KOPT-K1 (cell line): ENCODE results near the gene YTHDF1.

Experiments used
- H3K27ac ChIP-seq: fragments of 200-600 bp; sonication (generic); 2 replicates; pipeline ENCODE4 v1.5.1; 2016; ENCODE audit warnings: antibody characterized with exemption, mild to moderate bottlenecking, low read depth, low read length; ENCODE audit not compliant: poor library complexity, severe bottlenecking
- H3K36me3 ChIP-seq: fragments of 200-600 bp; sonication (generic); 2 replicates; pipeline ENCODE4 v1.5.1; 2017; ENCODE audit warnings: antibody characterized with exemption, mild to moderate bottlenecking, low read length, moderate library complexity; ENCODE audit not compliant: insufficient read depth
- H3K9me3 ChIP-seq: fragments of 200-600 bp; sonication (generic); 2 replicates; pipeline ENCODE4 v1.5.1; 2017; ENCODE audit warnings: antibody characterized with exemption, low read length, mild to moderate bottlenecking; ENCODE audit not compliant: insufficient read depth, poor library complexity, severe bottlenecking

The YTHDF1 gene

DNA sequence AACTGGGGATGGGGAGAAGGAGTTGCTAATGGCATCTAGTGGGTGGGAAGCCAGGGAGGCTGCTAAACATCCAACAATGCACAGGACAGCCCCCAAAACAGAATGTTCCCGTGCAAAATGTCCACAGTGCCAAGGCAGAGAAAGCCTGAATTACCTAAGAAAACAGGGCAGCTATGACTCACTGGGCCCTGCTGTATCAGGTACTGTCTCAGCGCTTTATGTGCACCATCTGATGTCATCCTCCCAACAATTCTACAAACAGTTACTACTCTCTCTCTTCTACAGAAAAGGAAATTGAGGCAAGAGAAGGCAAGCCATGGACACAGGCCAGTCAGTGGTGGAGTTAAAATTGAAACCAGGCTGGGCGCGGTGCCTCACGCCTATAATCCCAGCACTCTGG, 3.1 kb downstream of the YTHDF1 start:
- no peak overlapping the region for H3K27ac ChIP-seq
- no peaks in the 10 kb centered on the region for H3K9me3 ChIP-seq
- peaks cover 71% of the 10 kb centered on the region for H3K36me3 ChIP-seq

DNA sequence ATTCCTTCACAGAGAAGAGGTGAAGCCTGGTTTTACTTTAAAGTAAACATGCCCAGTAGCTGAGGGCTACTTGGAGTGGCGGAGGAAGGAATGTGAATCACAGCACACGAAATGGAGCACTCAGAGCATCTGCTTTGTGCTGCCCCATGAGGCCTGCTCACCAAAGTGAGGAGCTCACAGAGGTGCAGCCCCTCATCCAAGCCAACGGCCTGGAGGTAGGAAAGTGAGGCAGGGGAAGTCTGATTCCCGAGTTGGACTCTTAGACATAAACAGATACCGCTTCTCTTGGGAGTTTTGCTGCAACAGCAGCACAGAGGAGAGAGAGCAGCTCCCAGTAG, 3.6 kb downstream of the YTHDF1 start:
- no peak overlapping the region for H3K27ac ChIP-seq
- peaks cover 76% of the 10 kb centered on the region for H3K36me3 ChIP-seq

DNA sequence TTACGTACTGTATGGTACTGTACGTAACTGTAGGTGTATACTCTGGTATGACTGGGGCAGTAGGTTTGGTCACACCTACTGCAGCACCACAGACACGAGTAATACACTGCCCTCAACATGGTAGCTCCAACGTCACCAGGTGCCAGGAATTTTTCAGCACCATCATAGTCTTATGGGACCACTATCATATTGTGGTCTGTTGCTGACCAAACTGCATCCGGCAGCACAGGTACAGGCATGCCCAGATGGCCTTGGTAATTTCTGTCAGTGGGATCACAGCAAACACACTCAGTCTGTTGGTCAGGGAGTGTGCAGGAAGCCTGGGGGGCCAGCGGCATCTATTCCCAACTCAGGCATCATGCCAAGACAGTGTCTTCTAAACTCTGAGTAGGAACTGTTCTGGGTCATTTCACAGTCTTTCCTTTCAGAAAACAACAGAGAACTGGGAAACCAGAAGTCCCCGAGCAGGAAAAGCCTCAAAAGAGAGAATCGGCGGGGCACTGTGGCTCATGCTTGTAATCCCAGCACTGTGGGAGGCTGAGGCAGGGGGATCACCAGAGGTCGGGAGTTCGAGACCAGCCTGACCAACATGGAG, 5.8 kb downstream of the YTHDF1 start:
- Histone ChIP-seq H3K27ac (no peak overlapping the region), H3K36me3 (peaks cover 98% of the 10 kb centered on the region), H3K9me3 (no peaks in the 10 kb centered on the region)

More for the DNA sequence above, 3.6 kb downstream of the YTHDF1 start:
- no peaks in the 10 kb centered on the region for H3K9me3 ChIP-seq

DNA sequence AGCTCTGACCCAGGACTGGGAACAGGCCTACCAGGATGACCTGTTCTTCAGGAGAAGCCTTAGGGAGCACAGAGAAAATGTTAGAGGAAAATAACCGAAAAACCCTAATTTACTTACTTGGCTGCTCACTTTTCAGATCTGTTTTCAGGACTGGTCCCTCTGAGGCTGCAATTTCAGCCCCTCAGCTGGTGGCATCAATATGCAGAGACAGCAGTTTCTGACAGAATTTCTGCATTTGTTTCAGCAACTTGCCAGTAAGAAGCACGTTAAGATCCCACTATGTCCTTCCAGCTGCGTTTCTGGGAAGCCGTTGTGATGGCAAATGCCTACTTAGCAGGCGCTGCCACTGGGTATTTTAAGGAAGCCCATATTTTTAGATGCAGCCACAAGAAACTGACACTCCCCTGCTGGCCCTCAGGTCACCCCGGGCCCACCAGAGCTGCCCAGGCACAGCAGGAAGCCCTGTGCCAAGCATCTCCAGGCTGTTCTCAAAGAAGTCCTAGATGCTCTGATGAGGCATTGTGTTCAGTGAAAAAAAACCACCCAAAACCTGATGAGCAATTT, 7.5 kb downstream of the YTHDF1 start:
- Histone ChIP-seq H3K27ac (no peak overlapping the region), H3K36me3 (peaks cover 100% of the 10 kb centered on the region)

DNA sequence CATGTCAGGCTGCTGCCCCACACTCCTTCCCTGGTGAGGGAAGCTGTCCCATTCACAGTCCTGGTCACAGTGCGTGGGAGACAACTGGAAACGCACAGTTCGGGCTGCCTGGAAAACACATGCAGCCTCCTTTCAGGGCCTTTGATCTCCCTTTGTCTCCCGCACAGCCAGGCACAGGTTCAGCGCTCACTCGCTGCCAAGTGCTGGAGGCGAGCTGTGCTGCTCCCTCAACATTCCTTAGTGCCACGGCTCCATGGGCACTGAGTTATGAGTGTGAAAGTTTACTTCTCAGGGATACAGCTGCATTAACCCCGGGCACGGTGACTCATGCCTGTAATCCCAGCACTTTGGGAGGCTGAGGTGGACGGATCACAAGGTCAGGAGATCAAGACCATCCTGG, 9.1 kb downstream of the YTHDF1 start:
- Histone ChIP-seq H3K36me3 (peaks cover 100% of the 10 kb centered on the region), H3K9me3 (no peaks in the 10 kb centered on the region), H3K27ac (no peak overlapping the region)

More for the DNA sequence above, 7.5 kb downstream of the YTHDF1 start:
- H3K9me3 ChIP-seq: no peaks in the 10 kb centered on the region

DNA sequence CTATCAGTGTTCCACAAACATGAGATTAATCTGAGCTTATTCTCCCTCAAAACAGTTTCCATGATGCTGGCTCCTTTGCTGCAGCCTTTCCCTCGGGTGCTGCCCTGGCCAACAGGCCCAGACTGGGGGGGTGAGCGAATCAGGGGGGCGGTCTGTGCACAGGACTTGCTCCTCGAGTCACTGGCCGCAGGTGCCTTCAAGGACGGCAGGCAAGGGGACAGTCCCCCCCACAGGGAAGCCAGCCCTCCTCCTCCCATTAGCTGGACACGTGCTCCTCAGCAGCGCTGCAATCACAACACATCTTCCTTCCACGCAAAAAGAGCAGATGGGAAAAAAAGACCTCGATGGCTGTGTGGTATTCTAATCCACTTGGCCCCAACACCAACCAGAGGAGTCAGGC, 10.0 kb downstream of the YTHDF1 start:
- peaks cover 100% of the 10 kb centered on the region for H3K36me3 ChIP-seq
- no peaks in the 10 kb centered on the region for H3K9me3 ChIP-seq
- no peak overlapping the region for H3K27ac ChIP-seq

DNA sequence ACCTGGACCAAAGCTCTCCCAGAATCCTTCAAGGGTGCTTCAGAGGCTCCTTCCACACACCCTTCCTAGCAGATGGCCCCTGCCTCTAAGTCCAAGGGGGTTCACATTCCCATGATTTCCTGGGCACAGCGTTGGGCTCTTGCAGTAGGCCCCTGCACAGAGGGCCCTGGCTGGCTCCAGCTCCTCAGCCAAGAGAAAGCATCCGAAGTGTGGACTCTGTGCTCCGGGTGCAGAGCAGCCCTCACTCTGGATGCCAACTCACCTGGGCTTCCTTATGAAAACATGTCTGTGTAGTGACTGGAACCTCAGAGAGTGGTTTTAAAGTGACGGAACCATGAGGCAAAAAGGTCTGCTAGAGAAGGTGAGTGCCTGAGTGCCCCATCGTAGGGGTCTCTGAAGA, 11.6 kb downstream of the YTHDF1 start:
- Histone ChIP-seq H3K27ac (no peak overlapping the region), H3K9me3 (no peaks in the 10 kb centered on the region), H3K36me3 (peaks cover 100% of the 10 kb centered on the region)

DNA sequence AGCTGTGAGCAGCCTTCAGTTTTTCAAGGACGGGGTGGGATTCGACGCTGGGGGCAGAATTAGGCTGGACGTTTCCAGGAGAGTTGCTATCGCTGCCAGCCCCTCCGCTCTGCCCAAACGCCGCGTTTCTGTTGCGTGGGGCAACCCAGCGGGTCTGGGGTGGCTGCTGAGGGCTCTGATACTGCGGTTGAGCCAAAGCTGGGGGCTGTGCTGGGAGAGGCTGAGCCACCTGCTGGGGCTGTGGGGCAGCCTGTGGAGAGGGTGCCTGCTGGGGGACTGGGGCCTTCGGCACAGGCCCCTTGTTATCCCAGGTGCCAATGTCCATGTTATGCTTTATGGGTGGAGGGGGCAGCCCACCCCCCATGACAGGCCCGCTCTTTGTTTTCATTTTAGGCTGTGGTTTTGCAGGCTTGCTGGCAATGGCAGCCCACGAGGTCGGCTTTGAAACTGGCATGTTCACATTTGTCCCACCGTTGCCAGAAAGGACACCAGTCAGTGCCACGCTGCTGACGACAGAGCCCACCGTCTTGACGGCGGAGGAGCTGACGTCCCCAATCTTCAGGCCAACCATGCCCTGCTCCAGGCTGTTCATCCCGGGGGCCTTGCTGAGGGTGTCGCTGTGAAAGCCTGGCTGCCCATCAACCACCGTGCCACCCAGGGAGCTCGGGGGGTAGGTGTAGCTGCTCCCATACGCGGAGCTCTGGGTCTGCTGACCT, 13.0 kb downstream of the YTHDF1 start:
- Histone ChIP-seq H3K27ac (no peak overlapping the region), H3K9me3 (no peaks in the 10 kb centered on the region), H3K36me3 (peaks cover 100% of the 10 kb centered on the region)

DNA sequence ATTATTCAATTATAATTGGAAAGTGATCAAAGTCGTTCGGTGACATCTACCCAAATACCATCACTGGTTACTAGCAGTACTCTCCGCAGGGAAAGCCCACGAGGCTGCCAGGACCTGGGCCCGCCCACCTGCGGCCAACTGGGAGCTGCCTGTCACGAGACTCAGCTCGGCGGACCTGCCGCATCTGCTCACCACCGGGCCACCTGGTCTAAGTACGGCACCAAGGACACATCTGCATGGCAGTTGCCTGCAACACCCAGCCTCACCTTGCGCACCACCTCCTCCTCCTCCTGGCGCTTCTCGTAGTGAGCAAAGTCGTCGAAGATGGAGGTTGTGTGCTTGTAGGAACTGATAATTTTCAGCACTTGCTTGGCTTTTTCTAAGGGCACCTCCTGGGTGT, 13.9 kb downstream of the YTHDF1 start:
- Histone ChIP-seq H3K9me3 (no peaks in the 10 kb centered on the region), H3K36me3 (peaks cover 100% of the 10 kb centered on the region), H3K27ac (no peak overlapping the region)

DNA sequence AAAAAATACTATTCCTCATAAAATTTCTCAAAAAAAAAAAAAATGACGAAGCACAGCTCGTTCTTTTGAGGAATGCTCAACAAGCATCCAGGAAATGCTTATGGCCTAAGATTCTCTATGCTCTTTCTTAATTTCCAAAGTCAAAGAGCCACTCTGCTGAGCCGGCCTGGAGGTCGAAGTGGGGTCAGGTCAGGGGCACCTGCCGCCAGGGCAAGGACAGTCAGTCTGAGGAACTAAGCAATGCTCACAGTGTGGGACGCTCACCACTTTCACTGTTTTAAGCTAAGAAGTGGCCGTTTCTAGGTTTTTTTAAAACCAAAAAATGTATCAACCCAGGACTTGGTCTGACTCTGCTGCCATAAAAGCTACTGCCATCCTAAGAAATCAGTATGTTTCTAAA, 17.3 kb downstream of the YTHDF1 start:
- Histone ChIP-seq H3K27ac (no peak overlapping the region), H3K9me3 (no peaks in the 10 kb centered on the region), H3K36me3 (peaks cover 99% of the 10 kb centered on the region)

DNA sequence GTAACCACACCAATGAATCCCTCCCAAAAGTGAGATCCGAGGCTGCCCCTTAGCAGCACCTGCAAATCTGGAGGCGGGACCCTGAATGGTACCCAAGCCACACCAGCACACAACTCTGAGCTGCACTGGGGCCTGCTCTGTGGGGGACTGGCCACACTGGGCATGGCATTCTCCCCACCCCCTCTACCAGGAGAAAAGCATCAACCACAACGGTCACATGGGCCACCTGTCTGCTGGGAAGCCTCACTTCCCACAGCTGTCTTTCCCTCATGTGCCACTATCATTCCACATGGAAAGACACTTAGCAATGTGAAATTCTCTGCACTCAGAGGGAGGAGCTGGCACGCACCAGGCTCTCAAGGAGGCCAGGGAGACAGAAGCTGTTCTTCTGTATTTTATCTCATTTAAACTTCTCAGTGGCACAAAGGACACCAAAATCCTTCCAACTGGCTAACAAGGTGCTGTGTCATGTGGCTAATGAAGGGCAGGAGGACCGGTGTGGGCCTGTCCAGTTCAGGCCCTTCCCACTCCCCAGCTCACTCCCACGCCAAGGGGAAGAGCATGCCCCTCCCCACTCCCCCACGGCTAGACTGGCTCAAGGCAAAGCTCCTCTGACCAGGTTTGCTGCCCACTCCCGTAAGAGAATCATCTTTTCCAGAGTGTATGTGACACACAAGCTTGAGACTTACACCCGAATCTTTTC, 19.0 kb downstream of the YTHDF1 start:
- peaks cover 82% of the 10 kb centered on the region for H3K36me3 ChIP-seq
- H3K27ac ChIP-seq: no peak overlapping the region
- H3K9me3 ChIP-seq: no peaks in the 10 kb centered on the region

DNA sequence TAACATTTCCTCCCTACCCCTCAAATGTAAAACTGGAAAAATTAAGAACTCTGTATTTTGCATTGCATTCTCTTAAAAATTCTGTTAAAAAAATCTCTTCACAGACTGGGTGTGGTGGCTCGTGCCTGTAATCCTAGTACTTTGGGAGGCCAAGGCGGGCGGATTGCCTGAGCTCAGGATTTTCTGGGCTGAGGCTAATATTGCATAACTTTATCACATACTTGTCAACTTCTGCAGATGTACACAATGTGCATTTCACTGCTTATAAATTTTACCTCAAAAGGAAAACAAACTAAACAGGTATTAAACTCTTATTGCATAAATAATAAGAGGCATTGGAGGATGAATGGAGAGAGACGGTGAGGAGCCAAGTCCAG, 21.1 kb downstream of the YTHDF1 start:
- Histone ChIP-seq H3K27ac (no peak overlapping the region), H3K36me3 (peaks cover 61% of the 10 kb centered on the region)

DNA sequence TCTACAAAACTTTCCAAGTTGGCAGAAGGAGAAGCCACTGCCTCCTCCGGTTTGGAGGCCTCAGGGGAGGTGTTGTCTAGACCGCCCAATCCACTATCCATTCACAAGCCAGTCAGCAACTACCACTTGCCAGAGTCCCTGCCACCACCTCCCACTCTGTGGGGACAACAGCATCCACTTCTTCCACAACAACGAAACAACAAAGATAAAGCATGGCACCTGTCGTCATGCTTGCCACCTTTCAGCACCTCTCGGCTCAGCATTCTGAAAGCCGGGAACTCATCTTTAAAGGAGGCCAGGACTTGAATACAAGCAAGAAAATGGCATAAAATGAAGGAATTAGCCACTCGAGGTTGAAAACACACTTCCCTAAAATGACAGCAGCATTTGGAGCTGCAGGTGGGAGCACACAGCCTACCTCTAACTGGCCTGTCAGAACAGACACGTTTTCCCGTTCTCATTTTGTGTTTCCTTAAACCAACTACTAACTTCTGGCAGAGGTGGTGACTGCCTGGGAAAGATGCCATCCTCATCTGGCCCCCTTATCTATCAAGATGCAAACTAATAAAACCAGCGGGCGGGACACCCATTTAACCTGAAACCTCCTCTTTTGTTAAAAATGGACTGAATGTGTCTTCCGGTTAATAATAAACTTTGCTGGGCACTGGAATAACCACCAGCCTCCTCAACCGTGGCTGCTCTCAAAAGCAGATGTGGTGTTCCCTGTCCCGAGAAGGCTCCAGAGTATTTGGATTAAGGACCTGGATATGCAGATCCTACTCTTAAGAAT, 21.7 kb downstream of the YTHDF1 start:
- H3K9me3 ChIP-seq: no peaks in the 10 kb centered on the region
- peaks cover 55% of the 10 kb centered on the region for H3K36me3 ChIP-seq
- H3K27ac ChIP-seq: no peak overlapping the region

More for the DNA sequence above, 21.1 kb downstream of the YTHDF1 start:
- H3K9me3 ChIP-seq: no peaks in the 10 kb centered on the region

DNA sequence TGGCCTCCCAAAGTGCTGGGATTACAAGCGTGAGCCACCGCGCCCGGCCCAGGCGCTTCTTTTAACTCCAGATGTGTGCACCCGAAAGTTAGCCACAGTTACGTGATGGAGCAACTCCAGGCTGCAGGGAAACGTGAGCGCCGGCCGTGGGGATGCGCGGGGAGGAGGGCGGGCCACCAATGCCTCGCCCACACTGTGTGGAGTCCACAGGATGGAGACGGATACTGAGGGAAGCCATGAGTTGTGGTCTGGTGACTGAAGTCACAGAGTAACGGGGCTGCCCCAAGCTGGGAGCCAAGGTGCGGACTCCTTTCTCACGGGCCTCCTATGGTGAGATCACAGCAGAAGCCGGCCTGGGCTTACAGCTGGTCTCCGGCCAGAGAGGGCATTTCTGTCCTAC, 23.2 kb downstream of the YTHDF1 start:
- H3K27ac ChIP-seq: no peak overlapping the region
- no peaks in the 10 kb centered on the region for H3K9me3 ChIP-seq
- H3K36me3 ChIP-seq: peaks cover 40% of the 10 kb centered on the region

DNA sequence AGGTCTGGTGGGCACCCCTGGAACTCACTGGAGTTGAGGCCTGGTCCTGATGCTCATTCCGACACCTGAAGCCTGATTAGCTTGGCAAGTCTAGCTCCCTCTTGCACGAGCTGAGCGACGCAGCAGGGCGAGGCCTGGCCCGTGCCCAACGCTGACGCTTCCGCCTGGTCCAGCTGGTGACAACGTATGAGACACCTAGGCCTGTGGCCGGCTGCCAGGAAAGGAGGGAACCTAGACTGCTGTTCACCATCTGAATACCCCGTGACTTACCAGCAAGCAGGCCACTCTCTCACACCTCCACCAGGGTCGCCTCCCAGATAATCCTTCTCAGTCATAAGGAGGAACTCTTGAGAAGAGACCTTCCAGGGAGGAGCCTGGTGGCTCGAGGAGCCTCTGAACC, 24.5 kb downstream of the YTHDF1 start:
- Histone ChIP-seq H3K36me3 (peaks cover 27% of the 10 kb centered on the region), H3K9me3 (no peaks in the 10 kb centered on the region), H3K27ac (no peak overlapping the region)
